Measurements from ENCODE around the gene SEPTIN12.
"Not testable (repeated sequence)": the region's sequence is repeated elsewhere in the genome, so short reads cannot be mapped to it uniquely, and the experiment has no call there.

SEPTIN12 gene

GRCh38 chr16:4754865-4755264, 33.3 kb downstream of the SEPTIN12 start:
- DNase-seq (ENCODE audit: low read depth, low spot score), result no peak

- DNase-seq (ENCODE audit: low read depth, low spot score), result no peak
Measured at GRCh38 chr16:4753227-4753626, 34.9 kb downstream of the SEPTIN12 start.

- DNase-seq (ENCODE audit: low read depth, low spot score), result no peak
Measured at GRCh38 chr16:4752351-4753100, 35.6 kb downstream of the SEPTIN12 start.

- no peak for DNase-seq (ENCODE audit: low read depth, low spot score)
Measured at GRCh38 chr16:4750896-4751295, 37.2 kb downstream of the SEPTIN12 start.

GRCh38 chr16:4749700-4750257, 38.4 kb downstream of the SEPTIN12 start:
- DNase-seq (ENCODE audit: low read depth, low spot score), result no peak

DNA sequence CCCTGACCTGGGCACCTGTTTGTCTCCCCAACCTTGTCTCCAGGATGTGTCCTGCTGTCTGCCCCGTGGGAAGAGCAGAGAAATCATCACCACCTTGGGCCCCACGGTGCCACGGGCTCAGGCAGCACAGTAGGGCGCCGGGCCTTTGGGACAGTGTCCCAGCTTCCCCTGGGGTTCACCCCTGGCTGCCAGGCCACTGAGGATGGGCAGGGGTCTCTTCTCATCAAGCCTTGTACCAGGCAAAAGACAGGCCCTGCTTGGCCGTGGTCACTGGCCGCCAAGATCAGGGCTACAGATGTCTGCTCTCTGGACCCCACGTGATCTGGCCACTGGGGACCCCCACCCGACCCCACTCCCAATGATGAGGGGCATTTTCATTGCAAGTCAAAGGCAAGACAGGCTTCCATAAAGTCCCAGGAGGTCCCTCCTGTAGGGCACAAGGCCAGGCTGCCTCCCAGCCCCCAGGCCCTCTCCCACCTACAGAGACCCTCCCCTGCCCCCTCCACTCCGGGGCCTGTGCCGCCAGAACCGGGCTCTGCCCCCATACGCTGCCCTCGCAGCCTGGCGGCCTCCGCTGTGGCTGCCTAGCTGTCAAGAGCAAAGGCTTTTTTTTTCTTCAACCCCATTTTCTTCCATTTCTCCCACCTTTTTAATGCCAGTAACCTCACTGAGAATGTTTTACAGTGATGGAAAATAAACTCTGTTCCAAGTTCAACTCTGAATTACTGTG, 39.3 kb downstream of the SEPTIN12 start:
- DNase-seq (ENCODE audit: low read depth, low spot score), result no peak

DNA sequence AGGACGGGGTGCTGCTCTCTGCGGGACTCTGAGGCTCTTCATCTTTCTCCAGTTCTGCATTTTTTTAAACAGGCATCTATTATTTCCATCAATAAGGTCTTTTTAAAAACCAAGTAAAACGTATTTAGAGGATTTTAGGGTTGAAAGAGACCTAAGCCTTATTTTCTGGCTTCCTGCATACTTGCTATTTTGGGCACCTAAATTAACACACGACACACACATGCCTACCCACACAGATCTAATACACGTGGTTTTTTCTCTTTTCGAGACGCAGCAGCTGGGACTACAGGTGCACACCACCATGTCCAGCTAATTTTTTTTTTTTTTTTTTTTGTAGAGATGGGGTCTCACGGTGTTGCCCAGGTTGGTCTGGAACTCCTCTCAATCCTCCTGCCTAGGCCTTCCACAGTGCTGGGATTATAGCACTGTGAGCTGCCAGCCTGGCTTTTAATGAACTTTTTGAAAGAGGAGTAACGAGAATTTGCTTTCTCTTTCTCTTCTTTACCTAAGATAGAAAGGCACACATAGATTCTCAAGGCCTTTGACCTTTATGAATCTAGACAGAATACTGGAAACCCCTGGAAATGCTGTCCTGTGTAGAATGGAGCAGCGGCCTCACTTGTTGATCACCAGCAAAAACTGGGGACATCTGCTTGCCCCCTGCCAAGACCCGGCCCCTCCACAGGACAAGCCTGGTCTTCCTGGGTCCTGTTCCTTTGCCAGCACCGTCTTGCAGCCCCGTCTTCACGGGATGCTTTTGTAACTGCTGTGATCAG, 40.1 kb downstream of the SEPTIN12 start:
- DNase-seq (ENCODE audit: low read depth, low spot score), result no peak

- no peak for DNase-seq (ENCODE audit: low read depth, low spot score)
Measured at GRCh38 chr16:4746991-4747574, 41.1 kb downstream of the SEPTIN12 start.

GRCh38 chr16:4746215-4746614, 41.9 kb downstream of the SEPTIN12 start:
- DNase-seq (ENCODE audit: low read depth, low spot score), result no peak

DNA sequence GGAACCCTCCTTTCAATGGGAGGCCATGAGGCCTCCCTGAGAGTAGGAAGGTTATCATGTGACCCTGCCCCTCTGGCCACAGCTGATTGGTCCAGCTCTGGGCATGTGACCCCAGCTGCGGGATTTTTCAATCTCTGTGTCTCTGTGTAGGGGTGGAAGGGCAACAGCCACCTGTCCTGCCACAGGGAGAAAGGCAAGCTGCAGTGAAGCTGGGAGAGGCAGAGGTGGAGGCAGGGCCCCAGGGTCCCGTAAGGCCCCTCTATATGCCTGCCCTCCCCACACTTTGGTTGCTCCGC, 42.9 kb downstream of the SEPTIN12 start:
- no peak for DNase-seq (ENCODE audit: low read depth, low spot score)

GRCh38 chr16:4744555-4745273, 43.4 kb downstream of the SEPTIN12 start:
- DNase-seq (ENCODE audit: low read depth, low spot score), result no peak

GRCh38 chr16:4743226-4743878, 44.8 kb downstream of the SEPTIN12 start:
- DNase-seq (ENCODE audit: low read depth, low spot score), result no peak

DNA sequence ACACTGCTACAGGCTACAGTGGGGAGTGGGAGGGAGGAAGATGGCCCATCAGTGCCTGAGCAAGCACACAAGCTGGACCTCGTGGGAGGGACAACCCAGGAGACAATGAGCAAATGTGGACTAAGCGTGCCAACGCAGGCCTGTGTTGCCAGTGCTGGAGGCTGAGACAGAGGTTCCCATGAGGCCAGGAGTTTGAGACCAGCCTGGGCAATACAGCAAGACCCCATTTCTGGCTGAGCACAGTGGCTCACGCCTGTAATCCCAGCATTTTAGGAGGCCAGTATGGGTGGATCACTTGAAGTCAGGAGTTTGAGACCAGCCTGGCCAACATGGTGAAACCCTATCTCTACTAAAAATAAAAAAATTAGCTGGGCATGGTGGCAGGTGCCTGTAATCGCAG, 49.8 kb downstream of the SEPTIN12 start:
- not testable (repeated sequence) for DNase-seq (ENCODE audit: low read depth, low spot score)

DNA sequence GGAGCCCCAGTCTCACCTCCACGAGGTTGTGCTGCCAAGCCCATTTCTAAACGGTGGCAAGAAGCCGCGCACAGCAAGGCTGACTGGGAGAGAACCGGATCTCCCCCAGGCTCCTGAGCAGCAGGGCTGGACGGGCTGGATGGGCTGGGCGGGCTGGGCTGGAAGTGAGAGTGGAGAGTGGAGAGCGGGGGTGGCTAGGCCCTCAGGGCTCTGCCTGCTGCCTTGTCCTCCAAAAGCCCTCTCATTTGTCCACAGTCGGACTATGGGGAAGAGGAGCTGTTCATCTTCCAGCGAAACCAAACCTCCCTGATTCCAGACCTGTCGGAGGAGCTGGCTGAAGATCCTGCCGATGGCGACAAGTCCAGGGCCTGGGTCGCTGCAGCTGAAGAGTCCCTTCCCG, 50.6 kb downstream of the SEPTIN12 start:
- no peak for DNase-seq (ENCODE audit: low read depth, low spot score)

- DNase-seq (ENCODE audit: low read depth, low spot score), result no peak
Measured at GRCh38 chr16:4736546-4736945, 51.6 kb downstream of the SEPTIN12 start.

- peak; percentile 95 for DNase-seq (ENCODE audit: low read depth, low spot score)
Measured at GRCh38 chr16:4734730-4735535, 53.2 kb downstream of the SEPTIN12 start.

GRCh38 chr16:4734063-4734729, 53.9 kb downstream of the SEPTIN12 start, which contains the start of the genes ANKS3 and DNAAF8:
ANKS3 (minus strand) TSS chr16:4734271; CDS start chr16:4730149, 4,122 bp downstream.
DNAAF8 (plus strand) TSS chr16:4734537; CDS start chr16:4736515, 1,978 bp downstream.
- DNase-seq (ENCODE audit: low read depth, low spot score), result peak; percentile 62

DNA sequence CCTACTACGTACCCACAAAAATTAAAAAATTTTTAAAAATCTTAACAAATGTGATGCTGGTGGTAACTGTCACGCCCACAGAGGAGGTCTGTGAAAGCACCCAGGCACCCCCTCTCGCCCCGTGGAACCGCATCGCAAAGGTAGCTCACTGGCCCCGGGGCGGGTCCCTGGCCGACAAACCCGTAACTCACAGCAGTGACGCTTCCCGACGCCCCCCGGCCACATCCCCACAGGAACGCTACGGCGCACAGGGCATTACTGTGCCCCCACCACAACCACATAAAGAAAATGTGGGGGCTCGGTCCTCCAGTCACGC, 54.4 kb downstream of the SEPTIN12 start:
- DNase-seq (ENCODE audit: low read depth, low spot score), result no peak

- DNase-seq (ENCODE audit: low read depth, low spot score), result no peak
Measured at GRCh38 chr16:4733211-4733742, 54.9 kb downstream of the SEPTIN12 start.

All from activated naive CD8-positive, alpha-beta T cell treated with anti-CD3 and anti-CD28 coated beads, Interleukin-2, amount 50 U/mL, for 16 hours (primary cell).